Measurements from ENCODE around the gene AAK1.

Gene AAK1

DNA sequence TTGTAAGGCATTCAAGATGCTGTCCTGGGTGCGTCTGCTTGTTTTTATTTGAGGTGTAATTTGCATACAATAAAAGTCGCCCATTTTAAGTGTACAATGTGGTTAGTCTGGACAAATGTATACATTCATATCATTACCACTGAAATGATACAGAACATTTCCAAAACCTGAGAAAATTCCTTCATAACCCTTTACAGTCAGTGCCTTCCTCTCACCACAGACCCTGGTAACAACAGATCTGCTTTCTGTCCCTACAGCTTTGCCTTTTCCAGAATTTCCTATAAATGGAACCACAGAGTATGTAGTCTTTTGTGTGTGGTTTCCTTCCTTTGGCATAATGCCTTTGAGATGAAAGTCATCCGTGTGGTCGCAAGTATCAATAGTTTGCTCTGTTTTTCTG is 160.5 kb downstream of the AAK1 start:
- H3K4me3 ChIP-seq (replicated peaks; ENCODE audit: low read depth, low read length): no peak overlapping the region
- TF ChIP-seq, protein P1, sequence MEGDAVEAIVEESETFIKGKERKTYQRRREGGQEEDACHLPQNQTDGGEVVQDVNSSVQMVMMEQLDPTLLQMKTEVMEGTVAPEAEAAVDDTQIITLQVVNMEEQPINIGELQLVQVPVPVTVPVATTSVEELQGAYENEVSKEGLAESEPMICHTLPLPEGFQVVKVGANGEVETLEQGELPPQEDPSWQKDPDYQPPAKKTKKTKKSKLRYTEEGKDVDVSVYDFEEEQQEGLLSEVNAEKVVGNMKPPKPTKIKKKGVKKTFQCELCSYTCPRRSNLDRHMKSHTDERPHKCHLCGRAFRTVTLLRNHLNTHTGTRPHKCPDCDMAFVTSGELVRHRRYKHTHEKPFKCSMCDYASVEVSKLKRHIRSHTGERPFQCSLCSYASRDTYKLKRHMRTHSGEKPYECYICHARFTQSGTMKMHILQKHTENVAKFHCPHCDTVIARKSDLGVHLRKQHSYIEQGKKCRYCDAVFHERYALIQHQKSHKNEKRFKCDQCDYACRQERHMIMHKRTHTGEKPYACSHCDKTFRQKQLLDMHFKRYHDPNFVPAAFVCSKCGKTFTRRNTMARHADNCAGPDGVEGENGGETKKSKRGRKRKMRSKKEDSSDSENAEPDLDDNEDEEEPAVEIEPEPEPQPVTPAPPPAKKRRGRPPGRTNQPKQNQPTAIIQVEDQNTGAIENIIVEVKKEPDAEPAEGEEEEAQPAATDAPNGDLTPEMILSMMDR (IDR thresholded peaks at IDR 0.05; ENCODE audit: low read length, missing control alignments): no peak
- DNase-seq (ENCODE audit: low read depth): no peak

DNA sequence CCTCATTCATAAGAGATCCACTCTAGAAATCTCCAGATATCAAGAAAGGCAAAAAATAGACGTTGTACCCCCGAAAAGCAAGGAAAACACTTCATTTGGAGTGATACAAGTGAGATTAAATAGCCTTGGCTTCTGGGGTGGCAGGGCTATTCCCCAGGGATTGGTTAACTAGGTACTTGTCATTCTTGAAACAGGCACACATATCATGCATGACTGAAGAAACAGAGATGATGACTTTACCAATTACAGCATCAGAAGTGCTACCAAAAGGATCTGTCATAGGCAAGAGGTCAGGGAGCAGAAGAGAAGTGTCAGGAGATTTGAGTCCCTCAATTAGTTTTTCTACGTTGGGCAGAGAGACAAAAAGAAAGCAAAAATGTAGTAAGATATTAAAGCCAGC is 161.1 kb downstream of the AAK1 start:
- TF ChIP-seq, protein P1 (IDR thresholded peaks at IDR 0.05; ENCODE audit: low read length, missing control alignments): no peak
- no peak for DNase-seq (ENCODE audit: low read depth)

DNA sequence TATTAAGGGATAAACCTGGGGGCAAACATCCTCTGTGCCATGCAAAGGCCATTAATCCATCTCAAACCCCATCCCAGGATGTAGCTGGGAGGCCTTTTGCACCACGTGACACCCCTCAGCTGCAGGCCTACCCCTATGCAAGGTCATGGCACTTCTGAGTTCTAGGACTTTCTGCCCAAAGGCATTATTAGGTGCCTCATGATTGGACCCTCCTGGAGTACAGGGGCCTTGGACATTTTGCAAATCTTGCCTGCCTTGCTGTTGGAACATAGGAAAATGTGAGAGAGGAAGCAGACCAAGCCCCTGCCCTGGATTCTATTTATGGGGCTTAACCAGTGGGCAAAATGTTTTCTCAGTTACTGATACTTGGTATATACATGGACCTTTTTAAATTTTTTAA is 162.1 kb downstream of the AAK1 start:
- TF ChIP-seq, protein P1 (IDR thresholded peaks at IDR 0.05; ENCODE audit: low read length, missing control alignments): no peak
- H3K4me3 ChIP-seq (replicated peaks; ENCODE audit: low read depth, low read length): no peak overlapping the region
- DNase-seq (ENCODE audit: low read depth): no peak

More for the DNA sequence above, 161.1 kb downstream of the AAK1 start:
- no peak overlapping the region for H3K4me3 ChIP-seq (replicated peaks; ENCODE audit: low read depth, low read length)

DNA sequence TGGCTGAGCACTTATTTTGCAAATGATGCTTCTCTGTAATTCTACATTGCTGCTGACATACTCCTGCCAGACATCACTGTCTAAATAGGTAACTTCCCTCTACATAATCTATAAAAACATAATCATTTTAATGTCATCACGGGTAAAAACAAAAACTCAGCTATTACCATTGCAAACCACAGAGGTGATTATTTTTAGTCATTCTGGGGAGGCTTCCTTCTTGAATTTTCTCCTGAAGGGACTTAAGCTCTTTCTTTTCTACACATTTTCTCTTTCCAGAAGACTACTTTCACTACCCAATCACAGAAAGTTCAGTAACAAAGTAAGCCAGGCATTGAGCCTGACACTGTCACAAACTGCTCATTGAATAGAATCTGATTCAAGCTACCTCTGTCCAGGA is 165.9 kb downstream of the AAK1 start:
- DNase-seq (ENCODE audit: low read depth): no peak
- H3K4me3 ChIP-seq (replicated peaks; ENCODE audit: low read depth, low read length): no peak overlapping the region
- TF ChIP-seq, protein P1 (IDR thresholded peaks at IDR 0.05; ENCODE audit: low read length, missing control alignments): no peak

- TF ChIP-seq, protein P1 (IDR thresholded peaks at IDR 0.05; ENCODE audit: low read length, missing control alignments): no peak
- H3K4me3 ChIP-seq (replicated peaks; ENCODE audit: low read depth, low read length): no peak overlapping the region
- no peak for DNase-seq (ENCODE audit: low read depth)
Observed at GRCh38 chr2:69474688-69475087, 168.9 kb downstream of the AAK1 start.

DNA sequence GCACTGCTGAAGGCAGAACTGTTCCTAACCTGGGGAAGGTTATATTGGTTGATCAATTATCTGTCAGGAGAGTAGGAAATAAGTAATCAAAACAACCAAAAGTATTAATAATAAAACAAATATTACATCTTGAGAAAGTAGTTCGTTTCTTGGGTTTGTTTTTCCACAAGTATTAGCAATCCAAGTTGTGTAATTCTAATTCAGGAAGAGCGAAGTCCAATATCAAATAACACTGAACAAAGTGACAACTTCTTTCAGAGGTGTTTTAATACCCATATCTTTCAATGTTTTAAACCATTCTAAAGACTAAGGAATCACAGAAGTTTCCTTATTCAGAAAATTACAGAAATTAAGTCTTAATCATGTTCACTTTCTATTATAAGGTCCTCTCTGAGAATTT is 171.7 kb downstream of the AAK1 start:
- H3K4me3 ChIP-seq (replicated peaks; ENCODE audit: low read depth, low read length): no peak overlapping the region
- no peak for DNase-seq (ENCODE audit: low read depth)
- TF ChIP-seq, protein P1 (IDR thresholded peaks at IDR 0.05; ENCODE audit: low read length, missing control alignments): no peak

GRCh38 chr2:69470911-69471310 is 172.6 kb downstream of the AAK1 start:
- no peak for DNase-seq (ENCODE audit: low read depth)
- H3K4me3 ChIP-seq (replicated peaks; ENCODE audit: low read depth, low read length): no peak overlapping the region
- TF ChIP-seq, protein P1 (IDR thresholded peaks at IDR 0.05; ENCODE audit: low read length, missing control alignments): no peak

Data from fibroblast of pulmonary artery (primary cell).